HepG2 (cell line): ENCODE results near the gene STK39. TPM values are rescaled to one million over a fixed set of nuclear protein-coding genes. Genes with fewer than 3 reads are reported as not detected.

Experiments
- ATAC-seq: fragments of 200-7000 bp; cut with Tn5 transposase; 3 replicates; pipeline ENCODE4 v1.9.1; 2020; ENCODE audit warnings: mild to moderate bottlenecking, moderate library complexity
- BruUV-seq: library from RNA; stranded (reverse); fragments of 400-500 nt; replicated peaks from 2 replicates; lab custom pipeline; 2021; lab: Mats Ljungman, UMichigan
- CTCF ChIA-PET: fragments of 300-600 bp; formaldehyde crosslinking; extraction: SDS; loops from one replicate; lab custom pipeline; 2021; ENCODE audit warnings: low total read pairs, inconsistent platforms, low intra/inter-chr PET ratio; lab: Yijun Ruan, JAX
- POLR2A ChIA-PET: fragments of 350-600 bp; sonication (Branson Sonifier 250); formaldehyde crosslinking; loops from one replicate; lab custom pipeline; 2020; ENCODE audit warnings: antibody characterized with exemption, inconsistent platforms; lab: Yijun Ruan, JAX
- DNase-seq: peaks from one replicate; pipeline ENCODE4 v3.0.0-alpha.2; 2015; ENCODE audit warnings: low spot score
- FAIRE-seq: peaks from 3 replicates; lab custom pipeline; 2011; peaks lifted over from hg19 to GRCh38; lab: Jason Lieb, UNC
- H2AFZ ChIP-seq: one replicate; pipeline ENCODE4 v1.6.1; 2011; ENCODE audit warnings: low read length, inconsistent platforms
- H3K27ac ChIP-seq: fragments of 300-600 bp; 3 replicates; pipeline ENCODE4 v1.8.0; 2011; ENCODE audit warnings: mixed run types, mild to moderate bottlenecking, mixed read lengths, low read length, inconsistent platforms; ENCODE audit not compliant: insufficient read depth; ENCODE audit errors: extremely low read length
- H3K27me3 ChIP-seq, 2 experiments: fragments of 200-600 bp in 1 of 2; 2 replicates in 1 of 2; 3 replicates in 1 of 2; pipeline versions ENCODE4 v1.6.0 to v1.8.0; 2011; ENCODE audit warnings: low read length in 2 of 2, mild to moderate bottlenecking in 2 of 2, moderate library complexity in 2 of 2, inconsistent platforms in 1 of 2; ENCODE audit not compliant: insufficient read depth in 2 of 2, control insufficient read depth in 1 of 2
- H3K36me3 ChIP-seq, 2 experiments: fragments of 200-600 bp in 1 of 2; replicated peaks in 1 of 2; 2 replicates in 1 of 2; 3 replicates in 1 of 2; pipeline versions ENCODE4 v1.5.1 to v1.8.0; 2011; ENCODE audit warnings: low read length in 2 of 2, inconsistent platforms in 1 of 2; ENCODE audit not compliant: insufficient read depth in 2 of 2, control insufficient read depth in 1 of 2
- H3K4me1 ChIP-seq: 2 replicates; pipeline ENCODE4 v1.5.1; 2012; ENCODE audit warnings: low read length, inconsistent platforms; ENCODE audit not compliant: insufficient read depth
- H3K4me2 ChIP-seq: 2 replicates; pipeline ENCODE4 v1.6.0; 2011; ENCODE audit warnings: low read depth, low read length, inconsistent platforms
- H3K4me3 ChIP-seq, 3 experiments: fragments of 200-600 bp in 1 of 3; sonication (generic), shearing (Covaris generic) in 1 of 3; replicated peaks in 1 of 3; 2 replicates each; pipeline ENCODE4 v1.5.1; 2011 to 2016; ENCODE audit warnings: low read length in 3 of 3, inconsistent platforms in 2 of 3, low read depth in 2 of 3, mild to moderate bottlenecking in 2 of 3, control low read depth in 1 of 3, mixed read lengths in 1 of 3; ENCODE audit not compliant: insufficient read depth in 1 of 3
- H3K79me2 ChIP-seq: one replicate; pipeline ENCODE4 v1.6.1; 2011; ENCODE audit warnings: low read length, inconsistent platforms; ENCODE audit not compliant: insufficient read depth
- H3K9ac ChIP-seq: 2 replicates; pipeline ENCODE4 v1.6.0; 2011; ENCODE audit warnings: mild to moderate bottlenecking, low read depth, low read length, inconsistent platforms; ENCODE audit not compliant: insufficient read depth
- H3K9me3 ChIP-seq: 2 replicates; pipeline ENCODE4 v1.5.1; 2012; ENCODE audit warnings: mild to moderate bottlenecking, low read length
- H4K20me1 ChIP-seq: 2 replicates; pipeline ENCODE4 v1.6.0; 2011; ENCODE audit warnings: inconsistent platforms, mild to moderate bottlenecking, low read length, moderate library complexity; ENCODE audit not compliant: insufficient read depth
- GATA4 ChIP-seq: sonication (generic); IDR thresholded peaks from 2 replicates; pipeline ENCODE4 v1.6.1; 2016; ENCODE audit warnings: antibody characterized with exemption, low read depth, borderline replicate concordance
- IRX3 ChIP-seq: sonication (generic); formaldehyde crosslinking; IDR thresholded peaks from 2 replicates; pipeline ENCODE4 v1.8.1; 2023; ENCODE audit warnings: mild to moderate bottlenecking, low read depth, missing genetic modification reagents, borderline replicate concordance
- MED1 ChIP-seq: sonication (generic); formaldehyde crosslinking; IDR thresholded peaks from 2 replicates; pipeline ENCODE4 v1.4.0; 2020; ENCODE audit warnings: missing genetic modification reagents
- NR1H2 ChIP-seq: sonication (generic); formaldehyde crosslinking; IDR thresholded peaks from 2 replicates; pipeline ENCODE4 v1.8.1; 2022; ENCODE audit warnings: low read depth, missing genetic modification reagents, borderline replicate concordance
- SCMH1 ChIP-seq: sonication (generic); formaldehyde crosslinking; IDR thresholded peaks from 2 replicates; pipeline ENCODE4 v1.9.0; 2021; ENCODE audit warnings: missing genetic modification reagents, mild to moderate bottlenecking, borderline replicate concordance
- SRSF9 ChIP-seq: fragments of 200-400 bp; formaldehyde crosslinking; IDR thresholded peaks from 2 replicates; pipeline ENCODE4 v1.6.1; 2018; ENCODE audit warnings: borderline replicate concordance, mild to moderate bottlenecking, low read depth, low read length; ENCODE audit not compliant: insufficient read depth, poor library complexity, severe bottlenecking
- ZNF24 ChIP-seq: fragments of 450-650 bp; IDR thresholded peaks from 2 replicates; pipeline ENCODE4 v1.6.1; 2017; ENCODE audit warnings: antibody characterized with exemption, mild to moderate bottlenecking
- ZNF260 ChIP-seq: sonication (generic); formaldehyde crosslinking; IDR thresholded peaks from 2 replicates; pipeline ENCODE4 v1.4.0; 2020; ENCODE audit warnings: missing genetic modification reagents, low read depth, mild to moderate bottlenecking, borderline replicate concordance
- ZNF34 ChIP-seq: sonication (generic); formaldehyde crosslinking; IDR thresholded peaks from 2 replicates; pipeline ENCODE4 v1.4.0; 2020; ENCODE audit warnings: mild to moderate bottlenecking, missing genetic modification reagents, borderline replicate concordance
- ZNF713 ChIP-seq: sonication (generic); formaldehyde crosslinking; IDR thresholded peaks from 2 replicates; pipeline ENCODE4 v1.4.0; 2020; ENCODE audit warnings: mild to moderate bottlenecking, missing genetic modification reagents
- ZNF839 ChIP-seq: sonication (generic); formaldehyde crosslinking; IDR thresholded peaks from 2 replicates; pipeline ENCODE4 v1.4.0; 2020; ENCODE audit warnings: missing genetic modification reagents, mild to moderate bottlenecking, borderline replicate concordance
- WGBS: methylation state at CpG from one replicate; pipeline ENCODE4 v1.1.6; 2017; ENCODE audit warnings: low lambda C conversion rate; 5-methylcytosine and 5-hydroxymethylcytosine counted together
- in situ Hi-C: cut with HindIII; loops from 2 replicates; pipeline ENCODE4 v1.10.0; 2017; ENCODE audit warnings: low pct_unique_long_range_greater_than_20kb; ENCODE audit not compliant: extremely low pct_ligation_motif_present
- intact Hi-C: fragments of 100-400 bp; cut with micrococcal nuclease; formaldehyde crosslinking; loops from one replicate; pipeline ENCODE4 v1.10.0; 2022; ENCODE audit not compliant: unreplicated experiment
- polyA plus RNA-seq, 8 experiments: library from polyadenylated mRNA; depleted of rRNA in 3 of 8; stranded (reverse) in 7 of 8; unstranded in 1 of 8; fragments of >200 nt; fragmentation: Illumina TruSeq in 4 of 8; extraction: Trizol in 4 of 8; gene quantifications; 2 replicates each; pipeline versions ENCODE4 v1.2.1 to v1.2.3, GENCODE V29; 2011 to 2016; ENCODE audit warnings: low read depth in 4 of 8, missing spikeins in 1 of 8, mixed read lengths in 1 of 8; ENCODE audit not compliant: insufficient read depth in 1 of 8
- total RNA-seq, 5 experiments: library from RNA; depleted of rRNA; stranded (reverse); fragments of >200 nt; fragmentation: Illumina TruSeq; extraction: Trizol; gene quantifications; 2 replicates each; pipeline ENCODE4 v1.2.3, GENCODE V29; 2016; ENCODE audit warnings: low read depth in 1 of 5
- TF ChIP-seq, protein P1 (sequence below): sonication (generic); formaldehyde crosslinking; IDR thresholded peaks from 2 replicates; pipeline ENCODE4 v1.4.0; 2020; ENCODE audit warnings: mild to moderate bottlenecking, missing genetic modification reagents, borderline replicate concordance
- TF ChIP-seq, protein P2 (sequence below): sonication (generic); formaldehyde crosslinking; IDR thresholded peaks from 2 replicates; pipeline ENCODE4 v1.8.0; 2022; ENCODE audit warnings: mild to moderate bottlenecking, missing genetic modification reagents, borderline replicate concordance
- TF ChIP-seq, protein P3 (sequence below): sonication (generic); formaldehyde crosslinking; IDR thresholded peaks from 2 replicates; pipeline ENCODE4 v1.4.0; 2020; ENCODE audit warnings: missing genetic modification reagents, borderline replicate concordance

The STK39 gene
- total and polyA plus RNA-seq, 2 of the 13 experiments (the other 11 are each of a cell fraction or from before 2014, with no cell fraction given) = 27.3 to 38.4 TPM

DNA sequence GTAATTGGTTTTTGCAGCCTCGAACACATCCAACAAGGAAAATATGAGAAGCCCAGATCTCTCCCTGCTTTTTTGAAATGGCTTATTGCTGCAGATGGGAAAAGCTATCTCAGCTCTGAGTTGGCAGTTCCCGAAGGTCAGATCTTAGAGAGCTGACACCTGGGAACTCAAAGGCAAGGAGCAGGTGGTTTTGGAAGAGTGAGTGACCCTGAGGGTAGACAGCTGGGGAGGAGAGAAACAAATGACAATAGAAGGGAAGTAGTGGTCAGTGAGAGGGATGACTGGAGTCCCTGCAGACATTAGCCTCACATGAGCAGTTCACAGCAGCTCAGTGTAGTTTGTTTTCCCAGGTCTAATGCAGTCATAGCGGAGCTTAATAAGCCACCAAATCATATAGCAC, 317.9 kb downstream of the STK39 start (continued):
- TF ChIP-seq, protein P1, sequence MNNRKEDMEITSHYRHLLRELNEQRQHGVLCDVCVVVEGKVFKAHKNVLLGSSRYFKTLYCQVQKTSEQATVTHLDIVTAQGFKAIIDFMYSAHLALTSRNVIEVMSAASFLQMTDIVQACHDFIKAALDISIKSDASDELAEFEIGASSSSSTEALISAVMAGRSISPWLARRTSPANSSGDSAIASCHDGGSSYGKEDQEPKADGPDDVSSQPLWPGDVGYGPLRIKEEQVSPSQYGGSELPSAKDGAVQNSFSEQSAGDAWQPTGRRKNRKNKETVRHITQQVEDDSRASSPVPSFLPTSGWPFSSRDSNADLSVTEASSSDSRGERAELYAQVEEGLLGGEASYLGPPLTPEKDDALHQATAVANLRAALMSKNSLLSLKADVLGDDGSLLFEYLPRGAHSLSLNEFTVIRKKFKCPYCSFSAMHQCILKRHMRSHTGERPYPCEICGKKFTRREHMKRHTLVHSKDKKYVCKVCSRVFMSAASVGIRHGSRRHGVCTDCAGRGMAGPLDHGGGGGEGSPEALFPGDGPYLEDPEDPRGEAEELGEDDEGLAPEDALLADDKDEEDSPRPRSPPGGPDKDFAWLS (CRISPR knock-in tag) = no peak
- no peak for TF ChIP-seq SRSF9
- no peak for TF ChIP-seq GATA4

DNA sequence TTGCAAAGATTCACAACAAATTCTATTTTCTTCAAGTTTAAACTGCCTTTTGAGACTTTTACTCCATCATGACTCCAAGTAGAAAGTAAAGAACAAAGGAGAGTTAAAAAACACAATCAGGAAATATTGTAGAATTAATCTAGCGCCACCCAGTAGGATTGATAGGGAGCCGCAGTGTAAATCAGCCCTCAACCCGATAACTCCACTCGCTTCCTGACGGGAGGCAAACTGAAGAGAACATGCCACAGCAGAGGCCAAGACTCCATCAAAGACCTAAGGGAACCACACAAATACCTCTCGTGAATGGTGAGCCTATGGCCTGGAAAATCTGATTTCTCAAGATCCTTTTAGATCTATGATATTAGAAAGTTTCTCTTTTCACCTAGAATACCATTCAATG, 319.0 kb downstream of the STK39 start:
- intact Hi-C loops = no loop called here
- no peaks in the 10 kb centered on the region for H3K4me1 ChIP-seq
- H3K9ac ChIP-seq = no peak overlapping the region
- no peaks in the 10 kb centered on the region for H3K36me3 ChIP-seq
- ChIA-PET CTCF (no interaction called here), POLR2A (no interaction called here)
- no peaks in the 10 kb centered on the region for H3K79me2 ChIP-seq
- no peaks in the 10 kb centered on the region for H3K9me3 ChIP-seq
- 62% methylated on average over 6 of the region's 6 CpGs for WGBS
- no peaks in the 10 kb centered on the region for H4K20me1 ChIP-seq
- H3K27me3 ChIP-seq = peaks cover 0 to 8% of the 10 kb centered on the region in 2 experiments; a peak in 3 of 5 replicates
- TF ChIP-seq SCMH1 (CRISPR knock-in tag) (no peak), ZNF839 (no peak), ZNF713 (CRISPR knock-in tag) (no peak), IRX3 (no peak), MED1 (no peak), ZNF34 (no peak), ZNF260 (CRISPR knock-in tag) (no peak), ZNF24 (no peak), NR1H2 (no peak)
- TF ChIP-seq, protein P2, sequence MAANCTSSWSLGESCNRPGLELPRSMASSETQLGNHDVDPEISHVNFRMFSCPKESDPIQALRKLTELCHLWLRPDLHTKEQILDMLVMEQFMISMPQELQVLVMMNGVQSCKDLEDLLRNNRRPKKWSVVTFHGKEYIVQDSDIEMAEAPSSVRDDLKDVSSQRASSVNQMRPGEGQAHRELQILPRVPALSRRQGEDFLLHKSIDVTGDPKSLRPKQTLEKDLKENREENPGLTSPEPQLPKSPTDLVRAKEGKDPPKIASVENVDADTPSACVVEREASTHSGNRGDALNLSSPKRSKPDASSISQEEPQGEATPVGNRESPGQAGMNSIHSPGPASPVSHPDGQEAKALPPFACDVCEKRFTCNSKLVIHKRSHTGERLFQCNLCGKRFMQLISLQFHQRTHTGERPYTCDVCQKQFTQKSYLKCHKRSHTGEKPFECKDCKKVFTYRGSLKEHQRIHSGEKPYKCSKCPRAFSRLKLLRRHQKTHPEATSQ (CRISPR knock-in tag) = no peak
- TF ChIP-seq, protein P1 (CRISPR knock-in tag) = no peak
- TF ChIP-seq, protein P3, sequence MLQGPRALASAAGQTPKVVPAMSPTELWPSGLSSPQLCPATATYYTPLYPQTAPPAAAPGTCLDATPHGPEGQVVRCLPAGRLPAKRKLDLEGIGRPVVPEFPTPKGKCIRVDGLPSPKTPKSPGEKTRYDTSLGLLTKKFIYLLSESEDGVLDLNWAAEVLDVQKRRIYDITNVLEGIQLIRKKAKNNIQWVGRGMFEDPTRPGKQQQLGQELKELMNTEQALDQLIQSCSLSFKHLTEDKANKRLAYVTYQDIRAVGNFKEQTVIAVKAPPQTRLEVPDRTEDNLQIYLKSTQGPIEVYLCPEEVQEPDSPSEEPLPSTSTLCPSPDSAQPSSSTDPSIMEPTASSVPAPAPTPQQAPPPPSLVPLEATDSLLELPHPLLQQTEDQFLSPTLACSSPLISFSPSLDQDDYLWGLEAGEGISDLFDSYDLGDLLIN (CRISPR knock-in tag) = no peak
- no peak for ATAC-seq
- DNase-seq = no peak
- H3K27ac ChIP-seq = no peak overlapping the region
- no peak overlapping the region for H2AFZ ChIP-seq
- in situ Hi-C loops = no loop called here
- no peak for FAIRE-seq
- H3K4me2 ChIP-seq = no peak overlapping the region
- BruUV-seq = no TSS peak
- H3K4me3 ChIP-seq = no peak overlapping the region
